GM12864 (cell line): Measurements from ENCODE around the gene ZIC5.

Source experiments
- DNase-seq: peaks from one replicate; pipeline ENCODE4 v3.0.0-alpha.2; 2011; ENCODE audit warnings: low read depth
- H3K4me3 ChIP-seq: 2 replicates; pipeline ENCODE4 v1.5.1; 2011; ENCODE audit warnings: mild to moderate bottlenecking, low read depth, low read length, control low read depth
- TF ChIP-seq, protein P1 (sequence below): IDR thresholded peaks from 2 replicates; pipeline ENCODE4 v1.5.1; 2011; ENCODE audit warnings: low read depth, mild to moderate bottlenecking, moderate library complexity, low read length, control low read depth, inconsistent platforms; ENCODE audit errors: missing control alignments

Gene ZIC5

DNA sequence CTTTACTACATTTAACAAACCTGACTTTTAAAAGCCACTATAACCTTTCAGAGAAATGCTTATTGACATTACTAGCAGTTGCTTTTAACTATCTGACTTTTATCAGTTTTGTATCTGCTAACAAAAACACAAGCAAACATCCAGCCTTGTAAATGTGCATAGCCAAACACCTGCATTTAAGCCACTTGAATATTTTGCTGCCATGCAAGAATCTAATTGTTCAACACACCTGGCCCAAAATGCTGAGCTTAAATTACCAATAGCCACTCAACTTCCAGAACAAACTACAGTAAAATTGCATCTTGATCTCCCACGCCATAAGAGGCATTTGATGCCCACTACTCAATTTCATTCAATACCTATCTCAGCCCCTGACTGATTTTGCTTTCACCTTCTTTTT lies 9.3 kb downstream of the ZIC5 start:
- TF ChIP-seq, protein P1, sequence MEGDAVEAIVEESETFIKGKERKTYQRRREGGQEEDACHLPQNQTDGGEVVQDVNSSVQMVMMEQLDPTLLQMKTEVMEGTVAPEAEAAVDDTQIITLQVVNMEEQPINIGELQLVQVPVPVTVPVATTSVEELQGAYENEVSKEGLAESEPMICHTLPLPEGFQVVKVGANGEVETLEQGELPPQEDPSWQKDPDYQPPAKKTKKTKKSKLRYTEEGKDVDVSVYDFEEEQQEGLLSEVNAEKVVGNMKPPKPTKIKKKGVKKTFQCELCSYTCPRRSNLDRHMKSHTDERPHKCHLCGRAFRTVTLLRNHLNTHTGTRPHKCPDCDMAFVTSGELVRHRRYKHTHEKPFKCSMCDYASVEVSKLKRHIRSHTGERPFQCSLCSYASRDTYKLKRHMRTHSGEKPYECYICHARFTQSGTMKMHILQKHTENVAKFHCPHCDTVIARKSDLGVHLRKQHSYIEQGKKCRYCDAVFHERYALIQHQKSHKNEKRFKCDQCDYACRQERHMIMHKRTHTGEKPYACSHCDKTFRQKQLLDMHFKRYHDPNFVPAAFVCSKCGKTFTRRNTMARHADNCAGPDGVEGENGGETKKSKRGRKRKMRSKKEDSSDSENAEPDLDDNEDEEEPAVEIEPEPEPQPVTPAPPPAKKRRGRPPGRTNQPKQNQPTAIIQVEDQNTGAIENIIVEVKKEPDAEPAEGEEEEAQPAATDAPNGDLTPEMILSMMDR, result no peak
- no peak overlapping the region for H3K4me3 ChIP-seq
- no peak for DNase-seq

DNA sequence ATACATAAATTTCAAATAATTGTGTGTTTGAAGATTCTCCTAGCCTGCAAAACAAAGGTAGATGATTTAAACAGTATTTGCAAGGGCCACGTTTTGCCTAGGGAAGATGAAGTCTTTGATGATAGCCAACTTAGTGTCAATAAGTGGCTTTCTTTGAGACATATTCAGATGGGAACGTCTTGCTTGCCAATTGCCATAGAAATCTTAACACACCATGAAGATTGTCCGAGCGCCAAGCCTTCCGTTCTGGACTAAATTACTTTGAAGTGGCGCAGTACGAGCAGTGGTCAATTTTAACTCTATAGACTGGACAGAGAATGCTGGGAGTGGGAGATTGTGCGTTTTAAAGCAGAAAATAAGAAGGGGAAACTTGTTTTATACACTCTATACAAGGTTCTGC lies 9.9 kb downstream of the ZIC5 start:
- no peak overlapping the region for H3K4me3 ChIP-seq
- TF ChIP-seq, protein P1, result no peak
- no peak for DNase-seq

GRCh38 chr13:99960663-99961311 lies 10.8 kb downstream of the ZIC5 start:
- no peak for DNase-seq
- TF ChIP-seq, protein P1, result no peak

DNA sequence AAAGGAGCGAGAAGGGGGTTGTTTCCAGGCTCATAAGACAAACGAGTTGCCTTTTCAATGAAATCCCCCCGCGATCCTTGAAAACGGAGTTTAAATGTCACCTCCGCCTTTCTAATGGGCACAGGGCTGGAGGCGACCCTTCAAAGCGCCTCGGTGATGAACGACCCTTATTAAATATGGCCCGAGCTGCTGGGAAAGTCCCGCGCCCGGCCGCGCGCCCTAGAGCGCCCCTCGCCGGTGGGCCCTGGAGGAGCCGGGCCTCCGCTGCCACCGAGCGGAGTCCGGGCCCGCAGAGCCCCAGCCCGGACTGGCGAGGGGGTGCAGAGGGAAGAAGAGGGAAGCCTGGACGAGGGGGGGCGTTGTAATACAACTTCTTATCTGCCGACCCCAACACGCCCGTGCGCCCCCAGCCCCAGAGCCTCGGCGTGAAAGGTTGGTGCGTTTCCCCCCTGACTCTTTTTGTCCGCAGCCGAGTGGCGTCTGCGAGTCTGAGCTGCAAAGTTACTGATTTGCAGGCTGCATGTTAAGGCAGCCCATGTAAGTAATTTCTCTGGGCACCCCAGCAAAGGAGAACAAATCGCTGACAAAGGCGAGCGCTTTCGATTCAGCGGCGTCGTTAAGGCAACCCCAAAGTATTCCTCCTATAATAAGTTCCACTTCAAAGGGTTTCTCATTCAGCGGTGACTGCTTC lies 11.9 kb downstream of the ZIC5 start:
- TF ChIP-seq, protein P1, result no peak
- no peak for DNase-seq
- no peak overlapping the region for H3K4me3 ChIP-seq

More at GRCh38 chr13:99960663-99961311, 10.8 kb downstream of the ZIC5 start:
- no peak overlapping the region for H3K4me3 ChIP-seq

DNA sequence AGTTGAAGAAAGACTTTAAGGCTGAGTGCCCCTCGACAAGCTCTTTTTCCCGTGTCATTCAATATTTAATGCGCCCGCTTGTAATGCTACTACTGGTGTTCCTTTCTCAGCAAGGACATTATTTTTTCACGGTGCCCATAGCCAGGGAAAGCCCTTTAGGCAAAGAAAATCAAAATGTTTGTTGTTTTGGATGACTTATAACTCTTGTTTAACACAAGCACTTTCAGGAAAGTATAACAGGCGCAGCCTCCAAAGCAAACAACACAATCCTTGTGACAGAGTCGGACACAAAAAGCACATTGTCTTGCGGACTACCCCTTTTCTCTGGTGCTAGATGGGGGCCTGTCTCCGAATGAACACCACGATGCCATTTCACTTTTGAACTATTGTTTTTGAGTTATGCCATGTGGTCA lies 12.4 kb downstream of the ZIC5 start:
- no peak overlapping the region for H3K4me3 ChIP-seq
- no peak for DNase-seq
- TF ChIP-seq, protein P1, result no peak

DNA sequence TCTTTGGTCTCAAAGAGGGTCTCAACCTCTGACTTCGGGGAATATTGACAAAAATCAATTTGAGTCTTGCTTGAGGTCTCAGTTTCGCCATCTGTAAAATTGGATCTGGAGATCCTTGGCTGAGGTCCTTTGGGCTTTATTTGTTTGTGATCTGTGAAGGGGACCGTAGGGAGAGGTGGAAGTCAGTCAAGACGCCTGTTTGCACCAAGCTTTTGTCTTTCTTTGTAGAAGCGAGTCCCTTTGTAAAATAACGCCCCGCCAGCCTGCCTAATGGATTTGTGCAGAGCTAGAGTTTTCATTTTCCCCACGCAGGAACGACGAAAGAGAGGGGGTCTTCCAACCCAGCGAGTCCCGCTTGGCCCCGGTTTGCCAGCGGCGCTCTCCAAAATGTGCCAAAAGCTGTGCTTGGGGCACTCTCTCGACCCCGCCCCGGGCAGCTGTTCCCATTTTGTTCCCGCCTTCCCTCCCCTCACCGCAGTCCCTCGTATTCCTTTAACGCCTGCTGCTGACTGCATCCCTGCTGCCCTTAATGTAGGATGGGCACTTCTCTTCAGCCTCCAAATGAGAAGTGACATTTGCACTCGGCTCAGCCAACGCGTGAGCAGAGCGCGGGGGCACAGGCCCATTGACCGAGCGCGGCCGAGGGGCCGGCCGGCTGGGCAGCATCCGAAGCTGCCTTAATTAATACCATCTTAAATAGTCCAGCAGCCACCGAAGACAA lies 13.0 kb downstream of the ZIC5 start:
- TF ChIP-seq, protein P1, result no peak
- no peak overlapping the region for H3K4me3 ChIP-seq
- no peak for DNase-seq
